Smooth muscle cell (in vitro differentiated cells): ENCODE measurements around the gene STX5. TPM values are rescaled to one million over a fixed set of nuclear protein-coding genes. Genes with fewer than 3 reads are reported as not detected.

Source experiments
- DNase-seq: peaks from one replicate; lab custom pipeline; 2025; ENCODE audit not compliant: unreplicated experiment; lab: John Stamatoyannopoulos, UW
- H2AFZ ChIP-seq: fragments of 200-600 bp; sonication (generic); 2 replicates; pipeline ENCODE4 v1.6.0; 2016; ENCODE audit warnings: antibody characterized with exemption, low read depth, mild to moderate bottlenecking
- H3F3A ChIP-seq: fragments of 200-600 bp; sonication (generic); 2 replicates; pipeline ENCODE4 v1.6.0; 2017; ENCODE audit warnings: antibody characterized with exemption, low read depth
- H3K27ac ChIP-seq: fragments of 200-600 bp; sonication (generic); 2 replicates; pipeline ENCODE4 v1.5.1; 2016; ENCODE audit warnings: low read depth, mild to moderate bottlenecking
- H3K27me3 ChIP-seq: fragments of 200-600 bp; sonication (generic); 2 replicates; pipeline ENCODE4 v1.6.1; 2016; ENCODE audit warnings: low read depth, mild to moderate bottlenecking
- H3K36me3 ChIP-seq: fragments of 200-600 bp; sonication (generic); 2 replicates; pipeline ENCODE4 v1.5.1; 2016; ENCODE audit warnings: low read depth
- H3K4me1 ChIP-seq: fragments of 200-600 bp; sonication (generic); 2 replicates; pipeline ENCODE4 v1.5.1; 2016; ENCODE audit warnings: low read depth
- H3K4me2 ChIP-seq: fragments of 200-600 bp; sonication (generic); 2 replicates; pipeline ENCODE4 v1.6.0; 2016; ENCODE audit warnings: mild to moderate bottlenecking
- H3K4me3 ChIP-seq: fragments of 200-600 bp; sonication (generic); 2 replicates; pipeline ENCODE4 v1.5.1; 2016; ENCODE audit warnings: mild to moderate bottlenecking
- H3K79me2 ChIP-seq: fragments of 200-600 bp; sonication (generic); 2 replicates; pipeline ENCODE4 v1.6.0; 2016; ENCODE audit warnings: low read depth, mild to moderate bottlenecking
- H3K9ac ChIP-seq: fragments of 200-600 bp; sonication (generic); 2 replicates; pipeline ENCODE4 v1.6.0; 2016; ENCODE audit warnings: low read depth
- H3K9me3 ChIP-seq: fragments of 200-600 bp; sonication (generic); replicated peaks from 2 replicates; pipeline ENCODE4 v1.5.1; 2016; ENCODE audit warnings: low read depth
- H4K20me1 ChIP-seq: fragments of 200-600 bp; sonication (generic); 2 replicates; pipeline ENCODE4 v1.6.0; 2016; ENCODE audit warnings: low read depth
- CTCF ChIP-seq: fragments of 200-600 bp; sonication (generic); IDR thresholded peaks from 2 replicates; pipeline ENCODE4 v1.5.1; 2017; ENCODE audit warnings: borderline replicate concordance, mild to moderate bottlenecking, antibody characterized with exemption; ENCODE audit not compliant: insufficient read depth, poor library complexity, severe bottlenecking
- WGBS: methylation state at CpG from one replicate; pipeline ENCODE4 v1.1.7; 2016; ENCODE audit warnings: low lambda C conversion rate; 5-methylcytosine and 5-hydroxymethylcytosine counted together
- polyA plus RNA-seq: library from polyadenylated mRNA; unstranded; fragments of >200 nt; fragmentation: Nextera tagmentation; extraction: Ambion mirVana; gene quantifications from 2 replicates; pipeline ENCODE4 v1.2.1, GENCODE V29; 2016
- total RNA-seq: library from RNA; depleted of rRNA; stranded (reverse); fragments of >200 nt; gene quantifications from 2 replicates; pipeline ENCODE4 v1.2.3, GENCODE V29; 2014

STX5 gene
- total and polyA plus RNA-seq, 2 experiments from 2014 or later = 44.6 to 67.9 TPM

- no peak overlapping the region for H3K9ac ChIP-seq
- H3K27ac ChIP-seq = peak overlapping the region; percentile 51
- 53% methylated on average over 3 of the region's 3 CpGs for WGBS
- H3K36me3 ChIP-seq = peaks cover 16% of the 10 kb centered on the region
- H3K27me3 ChIP-seq = no peaks in the 10 kb centered on the region
- no peak for TF ChIP-seq CTCF
- H3K4me1 ChIP-seq = peaks cover 26% of the 10 kb centered on the region
- DNase-seq = no peak
- H3K4me3 ChIP-seq = no peak overlapping the region
- H3K9me3 ChIP-seq = no peaks in the 10 kb centered on the region
- H3F3A ChIP-seq = peaks cover 50% of the 10 kb centered on the region
- H3K4me2 ChIP-seq = no peak overlapping the region
- peaks cover 30% of the 10 kb centered on the region for H3K79me2 ChIP-seq
- H4K20me1 ChIP-seq = peaks cover 41% of the 10 kb centered on the region
- no peak overlapping the region for H2AFZ ChIP-seq
Observed at GRCh38 chr11:62851807-62852522, 20.1 kb upstream of the STX5 start.

GRCh38 chr11:62850911-62851806, 19.3 kb upstream of the STX5 start:
- peak overlapping the region; percentile 30 for H3K27ac ChIP-seq
- H3K27me3 ChIP-seq = no peaks in the 10 kb centered on the region
- H3K79me2 ChIP-seq = peaks cover 30% of the 10 kb centered on the region
- no peaks in the 10 kb centered on the region for H3K9me3 ChIP-seq
- peaks cover 41% of the 10 kb centered on the region for H4K20me1 ChIP-seq
- no peak overlapping the region for H3K4me2 ChIP-seq
- H3K4me3 ChIP-seq = no peak overlapping the region
- H2AFZ ChIP-seq = no peak overlapping the region
- peaks cover 16% of the 10 kb centered on the region for H3K36me3 ChIP-seq
- DNase-seq = no peak
- no peak for TF ChIP-seq CTCF
- H3K4me1 ChIP-seq = peaks cover 25% of the 10 kb centered on the region
- 46% methylated on average over 15 of the region's 15 CpGs for WGBS
- peaks cover 45% of the 10 kb centered on the region for H3F3A ChIP-seq
- H3K9ac ChIP-seq = no peak overlapping the region

DNA sequence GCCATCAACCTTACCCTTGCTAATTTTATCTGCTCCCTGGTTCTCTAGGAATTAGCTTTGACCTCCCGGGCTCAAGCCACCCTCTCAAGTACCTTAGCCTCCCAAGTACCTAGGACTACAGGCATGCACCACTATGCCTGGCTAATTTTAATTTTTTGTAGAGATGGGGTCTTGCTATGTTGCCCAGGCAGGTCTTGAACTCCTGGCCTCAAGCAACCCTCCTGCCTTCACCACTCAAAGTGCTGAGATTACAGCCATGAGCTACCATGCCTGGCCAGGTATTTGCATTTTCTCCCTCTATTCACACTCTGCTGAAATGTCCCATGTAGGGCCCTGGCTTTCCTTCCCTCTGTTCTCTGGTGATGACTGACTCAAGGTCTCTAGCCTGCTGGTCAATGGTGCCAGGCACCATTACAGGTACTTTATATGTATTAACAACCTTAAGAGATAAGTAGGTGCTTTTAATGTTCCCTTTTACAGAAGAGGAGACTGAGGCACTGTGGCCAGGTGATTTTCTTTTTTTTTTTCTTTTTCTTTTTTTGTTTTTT, 16.0 kb upstream of the STX5 start:
- peaks cover 2% of the 10 kb centered on the region for H3K79me2 ChIP-seq
- H3K27ac ChIP-seq = no peak overlapping the region
- peaks cover 4% of the 10 kb centered on the region for H3K4me1 ChIP-seq
- H4K20me1 ChIP-seq = peaks cover 14% of the 10 kb centered on the region
- H3K36me3 ChIP-seq = peaks cover 8% of the 10 kb centered on the region
- no peak overlapping the region for H3K4me3 ChIP-seq
- no peak overlapping the region for H3K4me2 ChIP-seq
- no peak overlapping the region for H2AFZ ChIP-seq
- no peak for TF ChIP-seq CTCF
- no peak overlapping the region for H3K9ac ChIP-seq
- no peak for DNase-seq
- H3K27me3 ChIP-seq = no peaks in the 10 kb centered on the region
- no peaks in the 10 kb centered on the region for H3K9me3 ChIP-seq
- WGBS = 94% methylated on average over 1 of the region's 1 CpG
- H3F3A ChIP-seq = peaks cover 31% of the 10 kb centered on the region
